Retinal pigment epithelial cell (primary cell): ENCODE data around the gene KIF9.
"Not testable (repeated sequence)": the region's sequence is repeated elsewhere in the genome, so short reads cannot be mapped to it uniquely, and the experiment has no call there.

Source experiments
- DNase-seq: peaks from one replicate; pipeline ENCODE4 v3.0.0-alpha.2; 2010; ENCODE audit warnings: low read depth
- H3K4me3 ChIP-seq: 2 replicates; pipeline ENCODE4 v1.5.1; 2011; ENCODE audit warnings: mild to moderate bottlenecking, low read length, control low read depth, moderate library complexity
- CTCF ChIP-seq: conservative IDR thresholded peaks from 2 replicates; pipeline ENCODE4 v1.5.1; 2011; ENCODE audit warnings: low read depth, low read length, control low read depth, inconsistent platforms

The KIF9 gene

DNA sequence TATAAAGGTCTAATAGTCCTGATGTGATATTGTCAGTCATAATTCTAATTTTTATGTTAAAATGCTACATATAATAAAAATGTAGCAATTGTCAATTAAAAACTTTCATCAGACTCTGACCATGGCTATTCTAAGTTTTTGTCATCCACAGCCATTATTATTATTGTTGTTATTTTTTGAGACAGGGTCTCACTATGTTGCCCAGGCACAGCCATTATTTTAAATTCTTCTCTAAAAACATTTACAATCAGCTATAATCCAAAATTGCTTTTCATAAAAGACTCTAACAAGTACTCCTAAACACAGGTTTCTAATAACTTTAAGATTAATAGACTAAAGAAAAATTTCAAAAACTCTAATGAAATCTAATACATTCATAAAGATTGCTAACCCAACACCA lies 77.7 kb downstream of the KIF9 start:
- H3K4me3 ChIP-seq: no peak overlapping the region
- no peak for DNase-seq
- no peak for TF ChIP-seq CTCF

DNA sequence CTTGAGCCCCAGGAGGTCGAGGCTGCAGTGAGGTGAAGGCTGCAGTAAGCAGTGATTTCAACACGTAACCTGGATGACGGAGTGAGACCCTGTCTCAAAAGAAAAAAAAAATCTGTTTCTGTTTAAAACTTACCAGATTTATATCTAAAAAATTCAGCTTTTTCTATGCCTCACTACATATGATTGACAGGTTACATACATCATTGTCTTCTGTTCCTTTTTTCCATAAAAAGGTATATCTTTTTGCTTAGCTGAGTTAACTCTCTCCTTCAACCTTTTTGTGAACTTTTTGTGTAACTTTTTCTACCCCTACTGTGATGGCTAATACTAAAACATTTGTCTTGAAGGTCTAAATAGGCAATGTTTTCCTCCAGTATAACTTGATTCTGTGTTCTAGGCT lies 80.1 kb downstream of the KIF9 start:
- no peak overlapping the region for H3K4me3 ChIP-seq
- no peak for DNase-seq
- no peak for TF ChIP-seq CTCF

GRCh38 chr3:47197287-47197686 lies 85.3 kb downstream of the KIF9 start:
- no peak for TF ChIP-seq CTCF

GRCh38 chr3:47194994-47195393 lies 87.6 kb downstream of the KIF9 start:
- no peak for TF ChIP-seq CTCF
- DNase-seq: no peak
- H3K4me3 ChIP-seq: no peak overlapping the region

More at GRCh38 chr3:47197287-47197686, 85.3 kb downstream of the KIF9 start:
- no peak for DNase-seq
- H3K4me3 ChIP-seq: no peak overlapping the region

DNA sequence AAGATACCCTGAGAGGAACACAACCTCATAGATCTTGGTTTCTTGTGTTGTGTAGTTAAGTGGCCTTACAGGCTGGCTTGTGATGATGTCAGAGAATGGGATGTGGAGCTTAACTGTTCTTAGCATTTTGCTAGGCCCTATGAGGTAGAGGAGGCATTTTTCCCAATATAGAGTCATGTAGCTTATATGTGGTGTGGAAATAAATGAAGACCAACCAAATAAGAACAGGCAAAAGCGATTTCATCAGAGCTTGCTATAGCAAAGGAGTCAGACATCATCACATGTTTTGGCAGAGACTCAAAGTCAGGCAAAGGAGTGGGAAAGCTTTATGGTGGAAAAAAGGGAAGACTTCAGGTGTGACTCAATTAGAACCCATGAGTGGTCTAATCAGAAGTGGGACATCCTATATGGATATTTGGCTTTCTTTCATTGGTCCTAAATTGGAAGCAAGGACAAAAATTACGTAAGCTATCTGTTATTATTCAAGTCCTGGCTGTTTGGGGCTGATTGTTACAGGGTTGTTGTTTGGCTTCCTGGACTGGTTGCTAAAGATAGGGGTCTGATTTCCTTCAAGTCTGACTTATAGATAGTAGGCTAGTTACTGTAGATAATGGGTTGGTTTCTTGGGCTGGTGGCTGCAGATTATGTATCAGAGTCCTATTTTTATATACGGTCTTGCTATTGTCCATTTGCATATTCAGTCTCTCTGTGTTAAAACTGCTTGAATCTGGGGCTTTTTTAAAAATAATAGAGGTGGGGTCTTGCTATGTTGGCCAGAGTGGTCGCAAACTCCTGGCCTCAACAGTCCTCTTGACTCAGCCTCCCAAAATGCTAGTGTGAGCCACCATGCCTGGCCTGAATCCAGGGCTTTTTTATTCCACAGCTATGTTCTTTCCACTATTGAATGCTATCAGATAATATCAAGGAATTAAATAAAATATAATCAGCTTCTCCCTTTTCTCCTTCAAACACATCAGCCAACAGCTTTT lies 88.4 kb downstream of the KIF9 start:
- no peak overlapping the region for H3K4me3 ChIP-seq
- no peak for TF ChIP-seq CTCF
- peak; percentile 2 for DNase-seq

DNA sequence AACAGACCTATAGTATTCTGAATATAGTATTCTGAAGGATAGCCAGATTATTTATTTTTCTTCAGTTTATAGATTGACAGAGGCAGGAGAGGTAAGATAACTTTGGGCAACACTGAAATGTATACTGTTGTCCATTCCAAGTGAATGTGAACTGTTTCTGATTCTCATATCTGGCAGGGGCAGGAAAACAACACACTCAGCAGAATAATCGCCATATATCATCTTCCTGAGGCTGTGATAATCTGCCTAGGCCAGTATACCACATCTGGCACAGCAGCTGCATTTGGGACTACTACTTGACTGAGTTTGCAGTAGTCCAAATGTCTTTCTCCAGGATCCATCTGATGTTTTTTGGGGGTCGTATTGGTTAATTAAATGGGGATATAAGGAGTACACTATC lies 96.3 kb downstream of the KIF9 start:
- TF ChIP-seq CTCF: no peak
- no peak overlapping the region for H3K4me3 ChIP-seq
- DNase-seq: no peak

- not testable (repeated sequence) for DNase-seq
Observed at GRCh38 chr3:47181685-47182084, 100.9 kb downstream of the KIF9 start.

GRCh38 chr3:47180011-47180410 lies 102.6 kb downstream of the KIF9 start:
- H3K4me3 ChIP-seq: not testable (repeated sequence)

More at GRCh38 chr3:47181685-47182084, 100.9 kb downstream of the KIF9 start:
- not testable (repeated sequence) for H3K4me3 ChIP-seq

More at GRCh38 chr3:47180011-47180410, 102.6 kb downstream of the KIF9 start:
- not testable (repeated sequence) for DNase-seq
